ENCODE results near the gene ADARB2. TPM values are rescaled to one million over a fixed set of nuclear protein-coding genes. Genes with fewer than 3 reads are reported as not detected.

ADARB2 gene
- total and polyA plus RNA-seq, 10 of the 15 experiments (the other 5 are each of a cell fraction or from before 2014, with no cell fraction given), result 0.02 to 4.1 (median 0.76) TPM

DNA sequence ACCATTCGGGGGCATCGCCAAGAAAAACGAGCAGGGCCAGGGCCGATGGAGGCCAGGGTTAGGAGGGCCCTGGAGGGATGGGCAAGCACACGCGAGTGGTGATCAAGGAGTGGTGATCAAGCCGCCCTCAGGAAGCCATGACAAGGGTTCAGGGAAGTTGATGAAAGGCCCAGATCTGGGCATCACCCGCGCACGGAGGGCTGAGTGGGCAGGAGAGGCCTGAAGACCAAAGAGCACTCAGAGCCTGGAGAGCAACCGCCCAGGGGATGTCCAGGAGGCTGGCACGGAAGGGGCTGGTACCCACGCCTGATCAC, 566.5 kb downstream of the ADARB2 start:
- in situ Hi-C loops (cut with MboI), result no loop called here
- RAD21 ChIA-PET (ENCODE audit: unreplicated experiment), result interaction anchor here (0.6 kb wide), 1 partner anchor 43 kb away, joined by 3 read pairs; no protein-coding TSS in a partner anchor
- intact Hi-C loops (cut with micrococcal nuclease; ENCODE audit: unreplicated experiment), result no loop called here
- H2AFZ ChIP-seq (ENCODE audit: control insufficient read depth, low read depth, low read length), result no peak overlapping the region
- TF ChIP-seq TAF1 (IDR thresholded peaks at IDR 0.05; ENCODE audit: borderline replicate concordance, low read depth, low read length), result no peak
- TF ChIP-seq BMI1 (IDR thresholded peaks at IDR 0.05; ENCODE audit: borderline replicate concordance), result no peak
- no peak for TF ChIP-seq IRF3 (IDR thresholded peaks at IDR 0.05)
- TF ChIP-seq, protein P1, sequence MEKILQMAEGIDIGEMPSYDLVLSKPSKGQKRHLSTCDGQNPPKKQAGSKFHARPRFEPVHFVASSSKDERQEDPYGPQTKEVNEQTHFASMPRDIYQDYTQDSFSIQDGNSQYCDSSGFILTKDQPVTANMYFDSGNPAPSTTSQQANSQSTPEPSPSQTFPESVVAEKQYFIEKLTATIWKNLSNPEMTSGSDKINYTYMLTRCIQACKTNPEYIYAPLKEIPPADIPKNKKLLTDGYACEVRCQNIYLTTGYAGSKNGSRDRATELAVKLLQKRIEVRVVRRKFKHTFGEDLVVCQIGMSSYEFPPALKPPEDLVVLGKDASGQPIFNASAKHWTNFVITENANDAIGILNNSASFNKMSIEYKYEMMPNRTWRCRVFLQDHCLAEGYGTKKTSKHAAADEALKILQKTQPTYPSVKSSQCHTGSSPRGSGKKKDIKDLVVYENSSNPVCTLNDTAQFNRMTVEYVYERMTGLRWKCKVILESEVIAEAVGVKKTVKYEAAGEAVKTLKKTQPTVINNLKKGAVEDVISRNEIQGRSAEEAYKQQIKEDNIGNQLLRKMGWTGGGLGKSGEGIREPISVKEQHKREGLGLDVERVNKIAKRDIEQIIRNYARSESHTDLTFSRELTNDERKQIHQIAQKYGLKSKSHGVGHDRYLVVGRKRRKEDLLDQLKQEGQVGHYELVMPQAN (conservative IDR thresholded peaks at IDR 0.05), result no peak
- TF ChIP-seq, protein P2, sequence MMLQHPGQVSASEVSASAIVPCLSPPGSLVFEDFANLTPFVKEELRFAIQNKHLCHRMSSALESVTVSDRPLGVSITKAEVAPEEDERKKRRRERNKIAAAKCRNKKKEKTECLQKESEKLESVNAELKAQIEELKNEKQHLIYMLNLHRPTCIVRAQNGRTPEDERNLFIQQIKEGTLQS (IDR thresholded peaks at IDR 0.05; ENCODE audit: borderline replicate concordance, extremely low read depth, low read depth, low read length), result no peak
- no peak for TF ChIP-seq SIX5 (IDR thresholded peaks at IDR 0.05; ENCODE audit: low read depth, low read length, severe bottlenecking)
- no peak for TF ChIP-seq BACH1 (IDR thresholded peaks at IDR 0.05; ENCODE audit: borderline replicate concordance)
- no peak for TF ChIP-seq NBN (IDR thresholded peaks at IDR 0.05)
- TF ChIP-seq IKZF2 (IDR thresholded peaks at IDR 0.05), result no peak
- TF ChIP-seq PML (IDR thresholded peaks at IDR 0.05; ENCODE audit: low read length), result no peak
- TF ChIP-seq, protein P3, sequence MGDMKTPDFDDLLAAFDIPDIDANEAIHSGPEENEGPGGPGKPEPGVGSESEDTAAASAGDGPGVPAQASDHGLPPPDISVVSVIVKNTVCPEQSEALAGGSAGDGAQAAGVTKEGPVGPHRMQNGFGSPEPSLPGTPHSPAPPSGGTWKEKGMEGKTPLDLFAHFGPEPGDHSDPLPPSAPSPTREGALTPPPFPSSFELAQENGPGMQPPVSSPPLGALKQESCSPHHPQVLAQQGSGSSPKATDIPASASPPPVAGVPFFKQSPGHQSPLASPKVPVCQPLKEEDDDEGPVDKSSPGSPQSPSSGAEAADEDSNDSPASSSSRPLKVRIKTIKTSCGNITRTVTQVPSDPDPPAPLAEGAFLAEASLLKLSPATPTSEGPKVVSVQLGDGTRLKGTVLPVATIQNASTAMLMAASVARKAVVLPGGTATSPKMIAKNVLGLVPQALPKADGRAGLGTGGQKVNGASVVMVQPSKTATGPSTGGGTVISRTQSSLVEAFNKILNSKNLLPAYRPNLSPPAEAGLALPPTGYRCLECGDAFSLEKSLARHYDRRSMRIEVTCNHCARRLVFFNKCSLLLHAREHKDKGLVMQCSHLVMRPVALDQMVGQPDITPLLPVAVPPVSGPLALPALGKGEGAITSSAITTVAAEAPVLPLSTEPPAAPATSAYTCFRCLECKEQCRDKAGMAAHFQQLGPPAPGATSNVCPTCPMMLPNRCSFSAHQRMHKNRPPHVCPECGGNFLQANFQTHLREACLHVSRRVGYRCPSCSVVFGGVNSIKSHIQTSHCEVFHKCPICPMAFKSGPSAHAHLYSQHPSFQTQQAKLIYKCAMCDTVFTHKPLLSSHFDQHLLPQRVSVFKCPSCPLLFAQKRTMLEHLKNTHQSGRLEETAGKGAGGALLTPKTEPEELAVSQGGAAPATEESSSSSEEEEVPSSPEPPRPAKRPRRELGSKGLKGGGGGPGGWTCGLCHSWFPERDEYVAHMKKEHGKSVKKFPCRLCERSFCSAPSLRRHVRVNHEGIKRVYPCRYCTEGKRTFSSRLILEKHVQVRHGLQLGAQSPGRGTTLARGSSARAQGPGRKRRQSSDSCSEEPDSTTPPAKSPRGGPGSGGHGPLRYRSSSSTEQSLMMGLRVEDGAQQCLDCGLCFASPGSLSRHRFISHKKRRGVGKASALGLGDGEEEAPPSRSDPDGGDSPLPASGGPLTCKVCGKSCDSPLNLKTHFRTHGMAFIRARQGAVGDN (IDR thresholded peaks at IDR 0.05), result no peak
- no peak for TF ChIP-seq MLLT1 (IDR thresholded peaks at IDR 0.05)
- TF ChIP-seq MEF2A (IDR thresholded peaks at IDR 0.05; ENCODE audit: insufficient read depth, low read depth, low read length), result no peak
- no peak for TF ChIP-seq JUND (IDR thresholded peaks at IDR 0.05; ENCODE audit: low read depth, low read length)
- FAIRE-seq, result no peak
- no peaks in the 10 kb centered on the region for H3K79me2 ChIP-seq (ENCODE audit: control insufficient read depth, insufficient read depth, low read length)
- H3K9me3 ChIP-seq (replicated peaks; ENCODE audit: control insufficient read depth, insufficient read depth, low read length), result no peaks in the 10 kb centered on the region
- SMC1A ChIA-PET (ENCODE audit: uncharacterized antibody, unreplicated experiment), result no interaction called here
- DNase-seq (ENCODE audit: low read depth, low spot score), result no peak
- WGBS (ENCODE audit: insufficient coverage, insufficient replicate concordance, low lambda C conversion rate, missing lambda C conversion rate), result 54% methylated on average over 13 of the region's 13 CpGs
- H3K27ac ChIP-seq (ENCODE audit: control insufficient read depth, insufficient read depth), result no peak overlapping the region
- no peaks in the 10 kb centered on the region for H3K36me3 ChIP-seq (ENCODE audit: control insufficient read depth in 2 of 2, insufficient read depth in 2 of 2, low read length in 1 of 2)
- H3K9ac ChIP-seq (ENCODE audit: control insufficient read depth, insufficient read depth, low read length), result no peak overlapping the region
- no peaks in the 10 kb centered on the region for H3K4me1 ChIP-seq (ENCODE audit: control insufficient read depth, insufficient read depth, low read length)
- H3K4me2 ChIP-seq (ENCODE audit: control insufficient read depth, insufficient read depth), result no peak overlapping the region
- H4K20me1 ChIP-seq (ENCODE audit: control insufficient read depth, insufficient read depth), result no peaks in the 10 kb centered on the region
- BruUV-seq (replicated peaks), result no TSS peak
- CTCF ChIA-PET, result interaction anchor here (0.7 kb wide), 1 partner anchor 740 kb away, joined by 3 read pairs; no protein-coding TSS in a partner anchor
- POLR2A ChIA-PET, result no interaction called here
- ATAC-seq, result no peak
- H3K4me3 ChIP-seq, result no peak overlapping the region
- peaks cover 0 to 2% of the 10 kb centered on the region in 2 experiments; a peak in 2 of 4 replicates for H3K27me3 ChIP-seq (replicated peaks in 1 of 2; ENCODE audit: control insufficient read depth in 2 of 2, insufficient read depth in 2 of 2, low read length in 1 of 2)

Measured in GM12878 (cell line).